ENCODE results near the gene RNF19B. TPM values are rescaled to one million over a fixed set of nuclear protein-coding genes. Genes with fewer than 3 reads are reported as not detected.

Gene RNF19B
- polyA plus RNA-seq, 1 donor from 2014 or later = 2.6 TPM

DNA sequence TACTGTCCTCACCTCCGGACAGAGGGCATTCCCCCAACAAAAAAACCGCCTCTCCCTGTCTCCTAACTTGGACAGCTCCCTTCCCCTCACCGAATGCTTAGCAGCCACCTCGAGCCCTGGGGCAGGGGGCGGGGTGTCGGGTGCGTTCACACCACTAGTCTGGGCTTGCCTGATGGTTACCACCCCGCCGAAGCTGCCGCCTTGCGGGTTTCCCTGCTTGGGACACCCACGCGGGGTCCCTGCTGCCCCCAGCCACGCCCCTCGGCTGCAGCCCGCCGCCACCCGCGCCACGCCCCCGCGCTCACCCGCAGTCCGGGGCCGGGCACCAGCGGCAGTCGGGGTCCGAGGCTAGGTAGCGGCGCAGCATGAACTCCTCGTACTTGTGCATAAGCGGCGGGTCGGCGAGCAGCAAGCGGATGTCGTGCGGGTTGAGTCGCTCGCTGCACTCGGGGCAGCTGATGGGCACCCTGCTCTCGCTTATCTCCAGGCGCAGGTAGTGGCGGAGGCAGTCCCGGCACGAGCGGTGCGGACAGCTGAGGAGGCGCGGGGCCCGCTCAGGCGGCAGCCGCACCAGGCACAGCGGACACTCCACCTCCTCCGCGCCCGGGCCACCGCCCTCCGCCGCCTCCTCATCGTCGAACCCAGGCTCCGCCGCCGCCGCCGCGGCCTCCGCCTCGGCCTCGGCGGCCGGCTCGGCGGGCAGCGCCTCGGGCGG, 706 bp downstream of the RNF19B start:
- H3K27me3 Mint-ChIP-seq = no peaks in the 10 kb centered on the region
- peak overlapping the region; percentile 86 to 92 (median 90) for H3K27ac Mint-ChIP-seq
- H3K4me1 Mint-ChIP-seq = peaks cover 32 to 35% (median 33%) of the 10 kb centered on the region in 3 donors
- no peaks in the 10 kb centered on the region for H3K36me3 Mint-ChIP-seq
- H3K4me3 Mint-ChIP-seq = peak overlapping the region; percentile 91 to 96 (median 94)
- H3K9me3 Mint-ChIP-seq = no peaks in the 10 kb centered on the region

DNA sequence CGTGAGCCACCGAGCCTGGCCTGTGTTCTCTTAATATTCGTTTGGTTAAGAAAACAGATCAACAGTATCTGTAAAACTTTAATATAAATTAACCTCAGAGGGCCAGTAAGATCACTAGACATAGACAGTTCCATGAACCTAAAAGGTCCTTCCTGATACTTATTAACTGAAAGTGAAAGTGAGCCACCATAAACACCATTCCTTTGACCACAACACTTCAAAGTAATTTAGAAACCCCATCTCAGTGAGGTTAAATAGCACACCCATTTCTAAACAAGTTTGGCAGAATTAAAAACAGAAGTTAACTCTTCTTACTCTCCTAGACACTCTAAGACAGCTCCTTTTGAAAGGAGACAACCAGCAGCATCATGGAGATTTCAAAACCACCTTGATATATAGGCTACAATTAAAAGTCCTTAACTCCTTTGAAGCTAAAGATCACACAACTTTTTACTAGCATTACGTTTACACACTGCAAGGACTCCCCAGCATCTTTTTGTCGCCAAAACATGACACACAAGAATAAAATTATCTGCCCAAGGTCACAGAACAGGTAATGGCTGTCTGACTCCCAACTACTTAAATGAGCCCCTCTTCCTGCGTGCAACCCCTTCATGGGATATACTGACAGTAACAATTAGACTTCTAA, 2.2 kb downstream of the RNF19B start:
- H3K27ac Mint-ChIP-seq = peak overlapping the region; percentile 85 to 92 (median 90)
- H3K4me3 Mint-ChIP-seq = peak overlapping the region; percentile 91 to 96 (median 94)
- no peaks in the 10 kb centered on the region for H3K9me3 Mint-ChIP-seq
- no peaks in the 10 kb centered on the region for H3K27me3 Mint-ChIP-seq
- peaks cover 42 to 44% (median 42%) of the 10 kb centered on the region in 3 donors for H3K4me1 Mint-ChIP-seq
- peaks cover 4% of the 10 kb centered on the region for H3K36me3 Mint-ChIP-seq

DNA sequence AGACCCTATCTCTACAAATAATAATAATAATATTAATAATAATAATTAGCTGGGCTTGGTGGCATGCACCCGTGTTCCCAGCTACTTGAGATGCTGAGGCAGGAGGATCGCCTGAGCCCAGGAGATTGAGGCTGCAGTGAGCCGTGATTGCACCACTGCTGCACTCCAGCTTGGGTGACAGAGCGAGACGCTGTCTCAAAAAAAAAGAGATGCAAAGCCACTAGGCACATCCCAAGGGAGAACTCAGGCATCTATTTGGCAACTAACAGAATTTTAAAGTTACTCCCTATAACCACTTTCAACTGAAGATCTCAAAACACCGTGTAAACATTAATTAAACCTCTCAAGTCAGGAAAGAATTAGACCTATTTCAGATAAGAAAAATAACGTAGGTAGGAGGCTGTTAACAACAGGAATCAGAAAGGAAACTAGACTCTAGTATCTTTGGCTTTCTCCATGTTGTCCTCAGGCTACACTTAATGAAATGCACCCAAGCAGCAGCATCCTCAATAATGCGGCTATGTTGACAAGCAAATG, 3.7 kb downstream of the RNF19B start:
- Mint-ChIP-seq H3K36me3 (peaks cover 4% of the 10 kb centered on the region), H3K4me3 (peak overlapping the region; percentile 41 to 95 (median 90)), H3K9me3 (no peaks in the 10 kb centered on the region), H3K27me3 (no peaks in the 10 kb centered on the region), H3K27ac (peak overlapping the region; percentile 50 to 81 (median 69)), H3K4me1 (peaks cover 49 to 56% (median 51%) of the 10 kb centered on the region in 3 donors)

DNA sequence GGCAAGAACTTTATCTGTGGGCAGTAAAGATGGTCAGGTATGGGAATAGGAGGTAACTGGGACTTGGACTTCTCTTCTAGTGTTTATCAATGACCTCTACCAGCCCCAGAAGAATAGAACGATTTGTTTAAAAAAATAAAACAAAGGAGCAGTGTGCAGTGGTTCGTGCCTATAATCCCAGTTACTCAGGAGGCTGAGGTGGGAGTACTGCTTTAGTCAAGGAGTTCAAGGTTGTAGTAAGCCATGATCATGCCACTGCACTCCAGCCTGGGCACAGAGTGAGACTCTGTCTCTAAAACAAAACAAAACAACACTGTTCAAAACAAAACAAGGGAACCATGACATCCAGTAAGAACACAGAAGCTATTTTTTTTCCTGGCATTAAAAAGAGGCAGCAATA, 4.3 kb downstream of the RNF19B start:
- Mint-ChIP-seq H3K4me3 (peak overlapping the region; percentile 26 to 95 (median 80)), H3K27me3 (no peaks in the 10 kb centered on the region), H3K4me1 (peaks cover 51 to 58% (median 52%) of the 10 kb centered on the region in 3 donors), H3K27ac (peak overlapping the region; percentile 31 to 81 (median 76)), H3K9me3 (no peaks in the 10 kb centered on the region), H3K36me3 (peaks cover 4% of the 10 kb centered on the region)

DNA sequence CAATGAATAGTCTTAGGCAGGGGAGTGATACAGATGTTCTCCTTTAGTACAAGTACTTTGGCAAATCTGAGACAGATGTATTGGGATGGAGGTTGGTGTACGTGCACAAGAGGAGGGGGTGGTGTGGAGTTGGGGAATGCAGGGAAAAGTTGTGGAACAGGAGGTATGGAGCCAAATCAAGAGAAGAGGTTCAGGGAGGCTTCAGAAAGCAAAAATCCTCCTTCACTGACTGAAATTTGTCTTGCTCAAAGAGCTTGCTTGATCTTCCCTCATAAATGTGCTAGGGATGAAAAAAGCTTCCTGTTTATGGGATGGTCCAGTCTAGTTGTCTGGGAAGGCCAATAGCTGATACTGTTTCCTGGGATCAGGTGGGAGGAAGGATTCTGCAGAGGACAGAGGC, 5.8 kb downstream of the RNF19B start:
- Mint-ChIP-seq H3K27ac (peak overlapping the region in 1 of 3 donors; percentile 10), H3K27me3 (no peaks in the 10 kb centered on the region), H3K36me3 (peaks cover 6% of the 10 kb centered on the region), H3K4me3 (peak overlapping the region in 2 of 4 donors; percentile 20 to 72), H3K4me1 (peaks cover 58 to 63% (median 59%) of the 10 kb centered on the region in 3 donors), H3K9me3 (no peaks in the 10 kb centered on the region)

DNA sequence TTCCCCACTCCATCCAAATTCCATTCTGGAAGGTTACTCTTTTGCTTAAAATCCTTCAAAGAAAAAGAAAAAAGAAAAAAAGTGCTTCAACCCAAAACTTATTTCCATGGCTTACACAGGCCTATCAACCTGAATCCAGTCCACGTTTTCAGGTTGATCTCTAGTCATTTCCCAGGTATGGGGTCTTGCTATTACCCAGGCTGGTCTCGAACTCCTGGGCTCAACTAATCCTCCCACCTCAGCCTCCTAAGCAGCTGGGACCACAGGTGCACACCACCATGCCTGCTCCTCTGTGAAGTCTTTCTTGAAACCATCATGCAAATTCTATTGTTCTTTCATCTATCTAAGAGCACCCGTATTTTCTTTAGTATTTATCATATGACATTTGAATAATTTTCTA, 7.6 kb downstream of the RNF19B start:
- Mint-ChIP-seq H3K4me3 (peak overlapping the region in 2 of 4 donors; percentile 65 to 82), H3K27me3 (no peaks in the 10 kb centered on the region), H3K9me3 (no peaks in the 10 kb centered on the region), H3K27ac (no peak overlapping the region), H3K36me3 (peaks cover 6% of the 10 kb centered on the region), H3K4me1 (peaks cover 54 to 61% (median 57%) of the 10 kb centered on the region in 3 donors)

DNA sequence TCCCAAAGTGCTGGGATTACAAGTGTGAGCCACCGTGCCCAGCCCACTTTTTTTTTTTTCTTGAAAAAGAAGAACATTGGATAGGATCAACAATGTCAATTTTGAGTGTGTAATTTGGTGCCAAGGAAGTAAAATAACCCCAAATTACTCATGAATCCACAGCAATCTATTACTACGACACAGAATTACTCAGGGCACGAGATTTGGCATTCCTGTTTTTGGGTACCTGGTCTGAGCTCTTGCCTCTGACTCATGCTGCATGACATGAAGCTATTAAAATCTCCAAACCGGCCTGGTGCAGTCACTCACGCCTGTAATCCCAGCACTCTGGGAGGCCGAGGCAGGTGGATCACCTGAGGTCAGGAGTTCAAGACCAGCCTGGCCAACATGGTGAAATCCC, 10.4 kb downstream of the RNF19B start:
- Mint-ChIP-seq H3K9me3 (no peaks in the 10 kb centered on the region), H3K27me3 (no peaks in the 10 kb centered on the region), H3K4me3 (peak overlapping the region in 1 of 4 donors; percentile 82), H3K36me3 (peaks cover 6% of the 10 kb centered on the region), H3K4me1 (peaks cover 45 to 46% (median 45%) of the 10 kb centered on the region in 3 donors), H3K27ac (no peak overlapping the region)

DNA sequence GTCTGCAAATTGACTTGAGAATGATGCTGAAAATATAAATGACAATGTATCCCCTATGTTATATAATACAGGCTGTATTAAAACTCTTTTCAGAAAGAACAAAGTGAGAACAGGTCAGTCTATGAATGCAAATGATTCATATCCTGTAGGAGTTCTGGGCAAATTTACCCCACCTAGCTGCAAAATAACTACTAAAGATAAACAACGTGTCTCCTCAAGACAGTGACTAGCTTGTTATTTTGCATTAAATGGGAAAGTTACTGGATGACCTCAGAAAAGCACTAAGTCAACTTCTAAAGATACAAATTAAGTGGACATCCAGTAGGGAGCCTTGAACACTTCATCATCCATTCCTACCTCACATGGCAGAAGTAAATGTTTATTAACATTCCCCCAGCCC, 11.1 kb downstream of the RNF19B start:
- Mint-ChIP-seq H3K36me3 (peaks cover 6% of the 10 kb centered on the region), H3K27me3 (no peaks in the 10 kb centered on the region), H3K27ac (peak overlapping the region in 1 of 3 donors; percentile 31), H3K9me3 (no peaks in the 10 kb centered on the region), H3K4me3 (peak overlapping the region in 3 of 4 donors; percentile 38 to 82 (median 73)), H3K4me1 (peaks cover 41 to 49% (median 41%) of the 10 kb centered on the region in 3 donors)

DNA sequence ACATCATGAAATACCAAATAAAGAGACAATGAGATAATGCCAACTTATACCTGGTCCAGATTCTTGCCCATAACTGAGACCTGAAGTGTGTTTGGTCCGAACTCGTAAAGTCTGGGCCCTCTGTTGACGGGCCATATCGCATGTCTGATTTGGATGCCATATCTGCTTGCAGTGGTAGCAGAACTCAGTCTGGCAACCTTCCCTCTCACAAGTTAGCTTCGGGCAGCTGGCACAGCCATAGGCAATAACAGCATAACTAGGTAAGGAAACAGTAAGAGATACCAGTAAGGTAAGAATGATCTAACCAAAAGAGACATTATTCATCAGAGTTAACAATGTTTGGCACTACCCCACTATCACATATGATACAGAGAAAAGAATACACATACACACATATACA, 15.1 kb downstream of the RNF19B start:
- H3K27ac Mint-ChIP-seq = no peak overlapping the region

DNA sequence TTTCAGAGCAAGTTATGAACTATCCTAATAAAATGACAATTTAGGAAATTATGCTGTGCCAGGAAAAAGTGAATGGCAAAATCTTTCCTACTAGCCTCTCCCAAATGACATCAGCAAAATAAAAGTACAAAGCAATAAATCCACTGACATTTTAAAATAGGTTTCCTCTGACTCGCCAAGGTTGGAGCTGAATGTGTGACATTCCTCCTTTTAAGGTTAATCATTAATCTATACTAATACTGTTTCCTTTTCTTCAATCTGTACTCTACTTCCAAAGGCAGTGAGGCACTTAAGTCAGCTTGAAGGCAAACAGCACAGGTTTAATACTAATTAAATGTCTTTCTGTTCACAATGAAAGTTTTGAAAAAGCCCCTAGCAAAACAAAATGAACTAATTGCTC, 15.7 kb downstream of the RNF19B start:
- peaks cover 20 to 33% (median 25%) of the 10 kb centered on the region in 3 donors for H3K4me1 Mint-ChIP-seq
- no peaks in the 10 kb centered on the region for H3K36me3 Mint-ChIP-seq
- no peaks in the 10 kb centered on the region for H3K9me3 Mint-ChIP-seq
- no peaks in the 10 kb centered on the region for H3K27me3 Mint-ChIP-seq
- H3K27ac Mint-ChIP-seq = no peak overlapping the region
- H3K4me3 Mint-ChIP-seq = no peak overlapping the region

More for the DNA sequence above, 15.1 kb downstream of the RNF19B start:
- Mint-ChIP-seq H3K36me3 (no peaks in the 10 kb centered on the region), H3K27me3 (no peaks in the 10 kb centered on the region), H3K4me3 (no peak overlapping the region), H3K4me1 (peaks cover 20 to 33% (median 26%) of the 10 kb centered on the region in 3 donors), H3K9me3 (no peaks in the 10 kb centered on the region)

DNA sequence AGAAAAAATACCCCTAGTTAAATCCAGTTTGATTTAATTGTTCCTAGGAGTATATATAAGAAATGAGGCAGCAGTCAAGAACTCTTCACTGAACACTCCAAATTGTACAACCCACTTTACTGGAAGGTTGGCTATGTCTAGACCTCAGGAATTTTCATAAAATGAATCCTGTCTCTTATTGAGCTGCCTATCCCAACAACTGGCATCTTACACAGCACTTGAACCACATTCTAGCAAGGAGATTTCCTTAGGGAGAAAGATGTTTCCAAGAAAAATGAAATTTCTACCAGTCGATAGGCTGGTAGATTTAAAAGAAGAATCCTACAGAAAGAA, 16.3 kb downstream of the RNF19B start:
- H3K36me3 Mint-ChIP-seq = peaks cover 1% of the 10 kb centered on the region
- peaks cover 17 to 28% (median 22%) of the 10 kb centered on the region in 3 donors for H3K4me1 Mint-ChIP-seq
- no peak overlapping the region for H3K27ac Mint-ChIP-seq
- no peak overlapping the region for H3K4me3 Mint-ChIP-seq
- H3K27me3 Mint-ChIP-seq = no peaks in the 10 kb centered on the region
- H3K9me3 Mint-ChIP-seq = no peaks in the 10 kb centered on the region

DNA sequence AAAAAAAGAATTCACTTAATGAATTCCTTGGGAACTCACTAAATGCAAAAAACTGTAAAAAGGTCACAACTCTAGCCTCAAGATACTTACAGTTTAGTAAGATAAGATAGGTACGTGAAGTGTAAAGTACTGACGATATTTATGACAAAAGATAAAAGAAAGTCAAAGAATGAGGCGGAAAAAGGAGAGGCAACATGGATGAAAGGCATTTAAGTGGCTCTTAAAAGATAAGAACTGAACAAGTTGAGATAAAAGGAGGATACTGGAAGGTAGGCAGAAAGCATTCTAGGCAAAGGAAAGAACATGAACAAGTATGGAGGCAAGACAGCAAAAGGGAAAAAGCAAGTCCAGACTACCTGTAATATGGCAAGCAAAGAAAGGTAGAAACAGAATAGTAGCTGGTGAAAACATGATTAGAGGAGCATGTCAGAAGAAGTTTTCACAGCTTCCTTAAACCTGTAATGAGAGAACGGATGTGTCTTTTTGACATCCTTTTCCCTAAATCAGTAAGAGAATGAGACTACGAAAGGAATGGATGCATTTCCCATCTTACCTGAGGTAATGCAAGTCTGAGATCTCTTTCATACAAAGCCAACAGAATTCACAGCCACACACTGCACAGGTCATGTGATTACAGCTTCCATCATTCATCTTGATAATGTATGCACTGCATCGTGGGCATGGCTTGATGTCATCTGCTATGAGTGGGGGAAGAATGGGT, 16.8 kb downstream of the RNF19B start:
- Mint-ChIP-seq H3K9me3 (no peaks in the 10 kb centered on the region), H3K27me3 (no peaks in the 10 kb centered on the region), H3K27ac (no peak overlapping the region), H3K4me3 (peak overlapping the region in 1 of 4 donors; percentile 37), H3K4me1 (peaks cover 12 to 24% (median 18%) of the 10 kb centered on the region in 3 donors), H3K36me3 (peaks cover 1% of the 10 kb centered on the region)

DNA sequence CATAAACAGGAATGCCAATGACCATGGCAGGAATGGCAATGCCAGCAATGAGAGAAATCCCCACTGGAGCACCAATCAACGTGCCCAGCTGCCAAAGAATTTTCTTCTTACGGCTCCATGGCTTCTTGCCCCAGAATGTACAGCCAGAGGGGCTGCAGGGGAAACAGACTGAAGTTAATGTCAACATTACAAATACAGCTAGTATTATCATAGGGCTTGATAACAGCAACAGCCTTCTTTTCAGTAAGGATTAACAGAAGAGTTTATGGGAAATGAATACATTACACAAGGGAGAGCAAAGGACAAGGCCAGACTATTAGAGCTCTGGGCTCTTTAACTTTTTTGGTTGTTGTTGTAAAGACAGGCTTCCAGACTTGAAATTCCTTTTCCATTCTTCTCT, 18.2 kb downstream of the RNF19B start:
- H3K4me3 Mint-ChIP-seq = peak overlapping the region in 1 of 4 donors; percentile 14
- H3K27me3 Mint-ChIP-seq = no peaks in the 10 kb centered on the region
- peaks cover 1% of the 10 kb centered on the region for H3K36me3 Mint-ChIP-seq
- H3K9me3 Mint-ChIP-seq = no peaks in the 10 kb centered on the region
- peaks cover 11 to 21% (median 16%) of the 10 kb centered on the region in 3 donors for H3K4me1 Mint-ChIP-seq
- H3K27ac Mint-ChIP-seq = peak overlapping the region in 1 of 3 donors; percentile 16

DNA sequence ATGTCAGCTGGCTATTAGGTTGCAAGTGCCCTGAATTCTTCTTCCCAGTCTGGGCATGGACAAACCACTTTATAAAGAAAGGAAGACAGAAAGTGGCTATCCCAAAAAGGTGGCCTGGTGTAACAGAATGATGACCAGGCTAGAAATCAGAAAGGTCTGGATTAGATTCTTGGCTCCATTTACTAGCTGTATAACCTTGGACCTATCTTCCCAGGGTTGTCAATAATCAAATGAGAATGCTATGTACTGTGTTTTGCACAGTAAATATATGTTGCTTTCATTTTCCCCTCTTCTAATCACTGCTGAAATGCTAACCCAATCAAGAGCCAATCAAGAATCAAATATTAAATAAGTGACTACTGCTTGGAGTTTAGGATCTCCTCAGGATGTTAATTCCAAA, 20.4 kb downstream of the RNF19B start:
- Mint-ChIP-seq H3K4me3 (no peak overlapping the region), H3K9me3 (no peaks in the 10 kb centered on the region), H3K27ac (no peak overlapping the region), H3K27me3 (no peaks in the 10 kb centered on the region), H3K36me3 (peaks cover 1% of the 10 kb centered on the region), H3K4me1 (peaks cover 8 to 12% (median 9%) of the 10 kb centered on the region in 3 donors)
